Left ventricle myocardium inferior (tissue), 1 donor: ENCODE results near the gene CNOT10. TPM values are rescaled to one million over a fixed set of nuclear protein-coding genes. Genes with fewer than 3 reads are reported as not detected.
"Not testable (repeated sequence)": the region's sequence is repeated elsewhere in the genome, so short reads cannot be mapped to it uniquely, and the experiment has no call there.

Experiments
- DNase-seq: peaks from one replicate; pipeline ENCODE4 v3.0.0-alpha.2; 2020
- H3K27ac ChIP-seq: fragments of 200-600 bp; replicated peaks from 2 replicates; pipeline ENCODE4 v1.8.0; 2021
- H3K27me3 ChIP-seq: fragments of 200-600 bp; 2 replicates; pipeline ENCODE4 v1.8.0; 2021; ENCODE audit warnings: low read depth
- H3K36me3 ChIP-seq: fragments of 200-600 bp; 2 replicates; pipeline ENCODE4 v1.8.0; 2021
- H3K4me1 ChIP-seq: fragments of 200-600 bp; 2 replicates; pipeline ENCODE4 v1.8.0; 2021
- H3K4me3 ChIP-seq: fragments of 200-600 bp; 2 replicates; pipeline ENCODE4 v1.8.0; 2021; ENCODE audit warnings: mild to moderate bottlenecking, moderate library complexity
- H3K9me3 ChIP-seq: fragments of 200-600 bp; replicated peaks from 2 replicates; pipeline ENCODE4 v1.8.0; 2021
- intact Hi-C: fragments of 100-400 bp; cut with micrococcal nuclease; formaldehyde crosslinking; loops from one replicate; pipeline ENCODE4 v1.11.0; 2022
- total RNA-seq: library from RNA; stranded (reverse); fragmentation: NEBNext Ultra II Directional; extraction: Animal tissue kit (Norgen Biotek cat#: 25700); gene quantifications from one replicate; pipeline ENCODE4 v1.2.1, GENCODE V29; 2021
- TF ChIP-seq, protein P1 (sequence below): fragments of 200-600 bp; IDR thresholded peaks from 2 replicates; pipeline ENCODE4 v1.8.0; 2021; ENCODE audit warnings: antibody characterized with exemption, mild to moderate bottlenecking, borderline replicate concordance
- donor health status: DM: no; HTN: yes; CAD: no; lungs with severe emphysema.

CNOT10 gene
- total RNA-seq, 1 donor from 2014 or later: 14.6 TPM

DNA sequence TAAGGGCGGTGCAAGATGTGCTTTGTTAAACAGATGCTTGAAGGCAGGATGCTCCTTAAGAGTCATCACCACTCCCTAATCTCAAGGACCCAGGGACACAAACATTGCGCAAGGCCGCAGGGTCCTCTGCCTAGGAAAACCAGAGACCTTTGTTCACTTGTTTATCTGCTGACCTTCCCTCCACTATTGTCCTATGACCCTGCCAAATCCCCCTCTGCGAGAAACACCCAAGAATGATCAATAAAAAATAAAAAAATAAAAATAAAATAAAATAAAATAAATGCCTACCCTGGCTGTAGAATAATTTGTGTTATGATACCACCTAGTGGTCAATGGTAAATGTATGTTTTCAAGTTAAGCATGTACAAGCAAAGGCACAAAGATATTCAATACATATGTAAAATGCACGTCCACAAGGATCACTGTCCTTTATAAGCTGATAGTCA lies 20.3 kb upstream of the CNOT10 start:
- H3K27ac ChIP-seq, H3K36me3 ChIP-seq, H3K4me1 ChIP-seq, intact Hi-C loops, H3K4me3 ChIP-seq, H3K9me3 ChIP-seq, H3K27me3 ChIP-seq: not testable (repeated sequence)
- peak; percentile 20 for DNase-seq
- TF ChIP-seq, protein P1, sequence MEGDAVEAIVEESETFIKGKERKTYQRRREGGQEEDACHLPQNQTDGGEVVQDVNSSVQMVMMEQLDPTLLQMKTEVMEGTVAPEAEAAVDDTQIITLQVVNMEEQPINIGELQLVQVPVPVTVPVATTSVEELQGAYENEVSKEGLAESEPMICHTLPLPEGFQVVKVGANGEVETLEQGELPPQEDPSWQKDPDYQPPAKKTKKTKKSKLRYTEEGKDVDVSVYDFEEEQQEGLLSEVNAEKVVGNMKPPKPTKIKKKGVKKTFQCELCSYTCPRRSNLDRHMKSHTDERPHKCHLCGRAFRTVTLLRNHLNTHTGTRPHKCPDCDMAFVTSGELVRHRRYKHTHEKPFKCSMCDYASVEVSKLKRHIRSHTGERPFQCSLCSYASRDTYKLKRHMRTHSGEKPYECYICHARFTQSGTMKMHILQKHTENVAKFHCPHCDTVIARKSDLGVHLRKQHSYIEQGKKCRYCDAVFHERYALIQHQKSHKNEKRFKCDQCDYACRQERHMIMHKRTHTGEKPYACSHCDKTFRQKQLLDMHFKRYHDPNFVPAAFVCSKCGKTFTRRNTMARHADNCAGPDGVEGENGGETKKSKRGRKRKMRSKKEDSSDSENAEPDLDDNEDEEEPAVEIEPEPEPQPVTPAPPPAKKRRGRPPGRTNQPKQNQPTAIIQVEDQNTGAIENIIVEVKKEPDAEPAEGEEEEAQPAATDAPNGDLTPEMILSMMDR: peak; percentile 62

DNA sequence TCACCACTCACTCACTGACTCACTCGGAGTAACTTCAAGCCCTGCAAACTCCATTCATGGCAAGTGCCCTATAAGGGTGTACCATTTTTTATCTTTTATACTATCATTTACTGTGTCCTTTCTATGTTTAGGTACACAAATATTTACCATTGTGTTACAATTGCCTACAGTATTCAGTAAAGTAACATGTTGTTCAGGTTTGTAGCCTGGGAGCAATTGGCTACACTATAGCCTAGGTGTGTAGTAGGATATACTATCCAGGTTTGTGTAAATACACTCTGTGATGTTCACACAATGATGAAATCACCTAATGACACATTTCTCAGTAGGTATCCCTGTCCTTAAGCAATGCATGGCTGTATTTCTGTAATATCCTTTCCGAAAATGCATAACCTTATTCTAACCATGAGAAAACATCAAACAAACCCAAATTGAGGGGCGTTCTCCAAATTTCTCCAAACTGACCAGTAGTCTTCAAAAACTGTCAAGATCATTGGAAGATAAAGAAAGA lies 17.9 kb upstream of the CNOT10 start:
- DNase-seq: no peak
- no peak overlapping the region for H3K27ac ChIP-seq
- no peak overlapping the region for H3K4me3 ChIP-seq
- TF ChIP-seq, protein P1: no peak
- intact Hi-C loops: no loop called here
- no peaks in the 10 kb centered on the region for H3K9me3 ChIP-seq
- peaks cover 4% of the 10 kb centered on the region for H3K27me3 ChIP-seq
- no peaks in the 10 kb centered on the region for H3K36me3 ChIP-seq
- H3K4me1 ChIP-seq: no peaks in the 10 kb centered on the region

DNA sequence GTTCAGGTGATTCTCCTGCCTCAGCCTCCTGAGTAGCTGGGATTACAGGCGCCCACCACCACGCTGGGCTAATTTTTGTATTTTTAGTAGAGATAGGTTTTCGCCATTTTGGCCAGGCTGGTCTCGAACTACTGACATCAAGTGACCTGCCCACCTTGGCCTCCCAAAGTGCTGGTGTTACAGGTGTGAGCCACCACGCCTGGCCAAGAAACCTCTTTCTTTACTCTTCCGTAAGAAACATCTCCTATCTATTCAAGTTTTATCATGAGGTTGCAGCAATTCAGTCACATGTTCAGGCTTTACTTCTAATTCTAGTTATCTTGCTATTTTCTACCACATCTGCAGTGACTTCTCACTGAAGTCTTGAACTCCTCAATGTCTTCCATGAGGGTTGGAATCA lies 15.8 kb upstream of the CNOT10 start:
- H3K9me3 ChIP-seq, DNase-seq, intact Hi-C loops, H3K4me3 ChIP-seq, H3K4me1 ChIP-seq, H3K27ac ChIP-seq, H3K27me3 ChIP-seq, H3K36me3 ChIP-seq: not testable (repeated sequence)

DNA sequence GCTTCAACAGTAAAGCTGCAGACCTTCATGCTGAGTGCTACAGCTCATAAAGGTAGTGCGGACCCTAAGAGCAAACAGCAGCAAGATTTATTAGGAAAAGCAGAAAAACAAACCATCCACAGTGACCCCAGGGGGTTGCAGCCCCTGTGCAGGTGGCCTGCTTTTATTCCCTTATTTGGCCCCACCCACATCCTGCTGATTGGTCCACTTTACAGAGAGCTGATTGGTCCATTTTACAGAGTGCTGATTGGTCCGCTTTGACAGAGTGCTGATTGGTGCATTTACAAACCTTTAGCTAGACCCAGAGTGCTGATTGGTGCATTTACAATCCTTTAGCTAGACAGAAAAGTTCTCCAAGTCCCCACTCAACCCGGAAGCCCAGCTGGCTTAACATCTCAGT lies 11.3 kb upstream of the CNOT10 start:
- H3K27ac ChIP-seq, H3K27me3 ChIP-seq, intact Hi-C loops, H3K4me3 ChIP-seq, DNase-seq, H3K36me3 ChIP-seq, H3K9me3 ChIP-seq, H3K4me1 ChIP-seq: not testable (repeated sequence)

DNA sequence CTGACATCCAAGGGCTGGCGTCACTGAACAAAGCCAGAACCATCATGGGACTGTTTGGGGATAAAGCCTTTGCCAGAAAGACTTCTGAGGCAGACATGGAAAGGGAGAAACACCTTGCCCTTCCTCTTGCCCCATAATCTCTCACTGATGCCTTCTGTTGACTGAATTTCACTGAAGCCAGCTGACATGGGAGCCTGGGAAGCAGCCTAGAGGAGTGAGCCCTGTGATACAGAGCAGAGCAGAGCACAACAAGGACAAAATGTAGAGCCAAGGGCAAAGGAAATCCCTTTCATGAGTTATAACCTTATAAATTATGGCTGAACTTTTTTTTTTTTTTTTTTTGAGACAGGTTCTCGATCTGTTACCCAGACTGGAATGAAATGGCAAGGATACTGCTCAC lies 9.8 kb upstream of the CNOT10 start:
- Histone ChIP-seq H3K36me3 (no peaks in the 10 kb centered on the region), H3K4me3 (no peak overlapping the region), H3K27ac (no peak overlapping the region), H3K4me1 (no peaks in the 10 kb centered on the region), H3K9me3 (no peaks in the 10 kb centered on the region), H3K27me3 (no peaks in the 10 kb centered on the region)
- intact Hi-C loops: no loop called here
- TF ChIP-seq, protein P1: no peak
- DNase-seq: no peak

DNA sequence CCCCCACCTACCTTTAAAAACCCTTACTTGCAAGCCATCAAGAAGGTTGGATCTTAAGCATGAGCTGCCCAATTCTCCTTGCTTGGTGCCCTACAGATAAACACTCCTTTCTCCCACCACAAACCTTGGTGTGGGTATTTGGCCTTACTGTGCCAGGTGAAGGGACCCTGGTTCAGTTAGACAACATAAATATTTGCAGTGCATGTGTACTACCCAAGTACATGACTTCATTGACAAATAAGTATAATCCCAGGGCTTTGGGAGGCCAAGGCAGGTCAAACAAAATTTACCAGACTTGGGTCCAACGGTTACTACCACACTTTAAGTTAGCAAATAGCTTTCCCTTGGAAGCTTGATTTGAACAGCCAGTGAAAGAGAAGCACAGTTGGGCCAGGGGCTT lies 9.3 kb upstream of the CNOT10 start:
- Histone ChIP-seq H3K27me3 (no peaks in the 10 kb centered on the region), H3K27ac (no peak overlapping the region), H3K36me3 (no peaks in the 10 kb centered on the region), H3K4me3 (no peak overlapping the region), H3K9me3 (no peaks in the 10 kb centered on the region), H3K4me1 (no peaks in the 10 kb centered on the region)
- DNase-seq: no peak
- TF ChIP-seq, protein P1: no peak
- intact Hi-C loops: no loop called here

DNA sequence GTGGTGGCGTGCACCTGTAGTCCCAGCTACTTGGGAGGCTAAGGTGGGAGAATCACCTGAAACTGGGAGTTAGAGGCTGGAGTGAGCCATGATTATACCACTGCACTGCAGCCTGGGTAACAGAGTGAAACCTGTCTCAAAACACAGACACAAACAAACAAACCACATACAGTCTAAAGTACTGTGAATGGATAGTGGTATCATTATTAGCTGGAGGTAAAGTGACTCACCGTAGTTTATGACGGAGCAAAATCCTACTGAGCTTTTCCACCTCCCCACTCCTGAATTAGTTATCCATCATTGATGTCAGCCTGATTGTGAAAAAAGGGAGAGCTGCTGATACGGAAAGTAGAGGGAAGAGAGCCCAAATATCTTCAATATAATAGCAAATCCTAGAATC lies 3.2 kb upstream of the CNOT10 start:
- no peak overlapping the region for H3K27ac ChIP-seq

More for the DNA sequence above, 3.2 kb upstream of the CNOT10 start:
- DNase-seq: no peak
- intact Hi-C loops: no loop called here
- TF ChIP-seq, protein P1: no peak
- no peak overlapping the region for H3K4me3 ChIP-seq
- H3K9me3 ChIP-seq: no peaks in the 10 kb centered on the region
- H3K36me3 ChIP-seq: no peaks in the 10 kb centered on the region
- peaks cover 23% of the 10 kb centered on the region for H3K4me1 ChIP-seq
- no peaks in the 10 kb centered on the region for H3K27me3 ChIP-seq
